DOHH2 (cell line): Measurements from ENCODE around the gene PHF21B.

Experiments used
- H3F3A ChIP-seq: fragments of 200-600 bp; sonication (generic), shearing (Covaris generic); 2 replicates; pipeline ENCODE4 v1.6.0; 2016; ENCODE audit warnings: antibody characterized with exemption, mild to moderate bottlenecking; ENCODE audit not compliant: control insufficient read depth, insufficient read depth
- H3K27ac ChIP-seq: fragments of 200-600 bp; sonication (generic); 2 replicates; pipeline ENCODE4 v1.5.1; 2014; ENCODE audit warnings: low read depth, mild to moderate bottlenecking, low read length, moderate library complexity
- H3K27me3 ChIP-seq: fragments of 200-600 bp; sonication (generic); 2 replicates; pipeline ENCODE4 v1.6.1; 2014; ENCODE audit warnings: mild to moderate bottlenecking, low read length, mixed read lengths; ENCODE audit not compliant: control insufficient read depth
- H3K36me3 ChIP-seq: fragments of 200-600 bp; sonication (generic); 2 replicates; pipeline ENCODE4 v1.6.1; 2014; ENCODE audit warnings: mild to moderate bottlenecking, low read length, moderate library complexity, mixed read lengths; ENCODE audit not compliant: control insufficient read depth
- H3K4me1 ChIP-seq: fragments of 200-600 bp; sonication (generic); 2 replicates; pipeline ENCODE4 v1.6.1; 2014; ENCODE audit warnings: mild to moderate bottlenecking, low read length, mixed read lengths; ENCODE audit not compliant: control insufficient read depth
- H3K4me2 ChIP-seq: fragments of 200-600 bp; sonication (generic); 2 replicates; pipeline ENCODE4 v1.6.0; 2014; ENCODE audit warnings: mild to moderate bottlenecking, low read length, moderate library complexity
- H3K4me3 ChIP-seq: fragments of 200-600 bp; sonication (generic); 2 replicates; pipeline ENCODE4 v1.5.1; 2014; ENCODE audit warnings: mild to moderate bottlenecking, low read length, mixed read lengths
- H3K79me2 ChIP-seq: fragments of 200-600 bp; sonication (generic); 2 replicates; pipeline ENCODE4 v1.6.1; 2014; ENCODE audit warnings: mild to moderate bottlenecking, low read length, mixed read lengths; ENCODE audit not compliant: control insufficient read depth
- H3K9me2 ChIP-seq: fragments of 200-600 bp; sonication (generic); replicated peaks from 2 replicates; pipeline ENCODE4 v1.6.1; 2014; ENCODE audit warnings: mild to moderate bottlenecking, low read length, mixed read lengths; ENCODE audit not compliant: control insufficient read depth
- H3K9me3 ChIP-seq: fragments of 200-600 bp; sonication (generic); 2 replicates; pipeline ENCODE4 v1.6.1; 2014; ENCODE audit warnings: antibody characterized with exemption, low read length, mixed read lengths; ENCODE audit not compliant: control insufficient read depth, insufficient read depth
- H4K20me1 ChIP-seq: fragments of 200-600 bp; sonication (generic); 2 replicates; pipeline ENCODE4 v1.6.0; 2014; ENCODE audit warnings: low read depth, mild to moderate bottlenecking, antibody characterized with exemption, low read length, moderate library complexity; ENCODE audit not compliant: control insufficient read depth, insufficient read depth
- CTCF ChIP-seq: fragments of 200-600 bp; sonication (generic); IDR thresholded peaks from one replicate; pipeline ENCODE4 v1.5.1; 2014; ENCODE audit warnings: antibody characterized with exemption, mild to moderate bottlenecking, low read depth, low read length; ENCODE audit not compliant: poor library complexity, severe bottlenecking
- EZH2phosphoT487 ChIP-seq: fragments of 200-600 bp; sonication (generic); IDR thresholded peaks from 2 replicates; pipeline ENCODE4 v1.6.1; 2017; ENCODE audit warnings: borderline replicate concordance, mild to moderate bottlenecking, antibody characterized with exemption, low read length, moderate library complexity, mixed read lengths

Gene PHF21B

GRCh38 chr22:44837481-44837880 lies 172.3 kb downstream of the PHF21B start:
- Histone ChIP-seq H4K20me1 (no peaks in the 10 kb centered on the region), H3F3A (no peaks in the 10 kb centered on the region), H3K36me3 (no peaks in the 10 kb centered on the region), H3K4me1 (no peaks in the 10 kb centered on the region), H3K27me3 (no peaks in the 10 kb centered on the region), H3K4me2 (no peak overlapping the region), H3K79me2 (no peaks in the 10 kb centered on the region), H3K9me2 (no peaks in the 10 kb centered on the region), H3K9me3 (peaks cover 5% of the 10 kb centered on the region; the same call in 1 of the 2 replicates), H3K27ac (no peak overlapping the region), H3K4me3 (no peak overlapping the region)
- TF ChIP-seq EZH2phosphoT487 = no peak
- no peak for TF ChIP-seq CTCF

- H3K4me2 ChIP-seq = no peak overlapping the region
- no peaks in the 10 kb centered on the region for H3K4me1 ChIP-seq
- H3K4me3 ChIP-seq = no peak overlapping the region
- no peaks in the 10 kb centered on the region for H3F3A ChIP-seq
- H4K20me1 ChIP-seq = no peaks in the 10 kb centered on the region
- H3K79me2 ChIP-seq = no peaks in the 10 kb centered on the region
- no peaks in the 10 kb centered on the region for H3K9me2 ChIP-seq
- no peak overlapping the region for H3K27ac ChIP-seq
- peaks cover 5% of the 10 kb centered on the region; the same call in 1 of the 2 replicates for H3K9me3 ChIP-seq
- H3K36me3 ChIP-seq = no peaks in the 10 kb centered on the region
- no peaks in the 10 kb centered on the region for H3K27me3 ChIP-seq
- no peak for TF ChIP-seq EZH2phosphoT487
- TF ChIP-seq CTCF = no peak
Measured at GRCh38 chr22:44834065-44834464, 175.7 kb downstream of the PHF21B start.

GRCh38 chr22:44831885-44832284 lies 177.9 kb downstream of the PHF21B start:
- Histone ChIP-seq H3K4me2 (no peak overlapping the region), H3K4me3 (no peak overlapping the region), H3K36me3 (no peaks in the 10 kb centered on the region), H3K27ac (no peak overlapping the region), H3K79me2 (no peaks in the 10 kb centered on the region), H3K9me3 (peaks cover 5% of the 10 kb centered on the region; the same call in 1 of the 2 replicates), H4K20me1 (no peaks in the 10 kb centered on the region), H3K4me1 (no peaks in the 10 kb centered on the region), H3K9me2 (no peaks in the 10 kb centered on the region), H3F3A (no peaks in the 10 kb centered on the region), H3K27me3 (no peaks in the 10 kb centered on the region)
- no peak for TF ChIP-seq EZH2phosphoT487
- no peak for TF ChIP-seq CTCF
